WTC11 (cell line): ENCODE data around the gene WASHC3.

ENCODE experiments used
- ARID4B ChIP-seq: sonication (generic); formaldehyde crosslinking; IDR thresholded peaks from 2 replicates; pipeline ENCODE4 v1.8.0; 2023; ENCODE audit warnings: missing genetic modification reagents, mild to moderate bottlenecking, borderline replicate concordance
- CTCF ChIP-seq: fragments of 200-600 bp; IDR thresholded peaks from 2 replicates; pipeline ENCODE4 v1.8.0; 2022; ENCODE audit warnings: antibody characterized with exemption
- ESRRA ChIP-seq: sonication (generic); formaldehyde crosslinking; IDR thresholded peaks from 2 replicates; pipeline ENCODE4 v1.8.1; 2022; ENCODE audit warnings: mild to moderate bottlenecking, missing genetic modification reagents, borderline replicate concordance

GRCh38 chr12:102080842-102081241 is 19.1 kb upstream of the WASHC3 start:
- no peak for TF ChIP-seq CTCF
- no peak for TF ChIP-seq ESRRA (CRISPR knock-in tag)
- no peak for TF ChIP-seq ARID4B
